GM21723 (cell line): ENCODE results near the gene RAB26.

ENCODE experiments used
- ATAC-seq: cut with Tn5 transposase; IDR thresholded peaks from one replicate; pipeline ENCODE4 v1.9.1; 2021; ENCODE audit warnings: mild to moderate bottlenecking, moderate library complexity; ENCODE audit not compliant: unreplicated experiment

RAB26 gene

GRCh38 chr16:2159175-2159838, 10.9 kb downstream of the RAB26 start:
- no peak for ATAC-seq

- no peak for ATAC-seq
Measured at GRCh38 chr16:2160915-2161551, 12.6 kb downstream of the RAB26 start.

DNA sequence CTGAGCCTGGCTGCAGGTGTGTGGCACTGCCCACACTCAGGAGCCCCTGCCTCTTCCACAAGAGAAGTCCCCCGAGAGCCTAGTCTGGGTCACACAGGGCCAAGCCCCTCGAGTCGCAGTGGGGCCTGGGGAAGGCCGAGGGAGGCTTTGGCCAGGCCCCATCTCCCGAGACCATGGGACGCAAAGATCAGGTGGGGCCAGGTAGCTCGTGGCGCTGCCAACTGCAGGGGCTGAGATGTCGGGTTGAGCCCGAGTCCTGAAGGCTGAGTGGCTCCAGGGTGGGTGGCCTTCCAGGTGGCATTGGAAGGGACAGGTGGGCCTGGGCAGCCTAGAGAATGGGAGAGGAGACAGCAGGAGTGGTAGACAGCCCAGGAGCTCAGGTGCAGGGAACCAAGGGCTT, 13.5 kb downstream of the RAB26 start:
- ATAC-seq: no peak

DNA sequence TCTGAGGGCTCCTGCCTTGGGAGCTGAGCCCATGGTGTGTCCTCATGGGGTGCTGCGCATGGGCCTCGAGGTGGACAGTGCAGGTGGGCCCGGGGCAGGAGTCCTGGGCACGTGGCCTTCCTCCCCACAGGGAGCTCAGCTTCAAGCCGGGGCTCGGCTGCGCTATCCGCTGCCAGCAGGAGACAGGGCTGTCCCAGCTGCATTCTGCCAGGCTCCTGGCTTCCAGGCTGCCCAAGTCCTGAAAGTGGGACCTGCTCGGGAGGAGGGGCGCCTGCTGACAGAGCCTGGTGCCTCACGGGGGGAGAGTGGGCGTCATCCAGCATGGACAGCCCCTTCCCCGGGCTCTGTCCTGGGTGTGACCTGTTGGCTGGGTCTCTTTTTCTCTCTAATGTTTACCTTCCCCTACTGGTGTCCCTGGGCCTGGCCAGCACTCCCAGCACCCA, 14.3 kb downstream of the RAB26 start:
- ATAC-seq: no peak

- no peak for ATAC-seq
Measured at GRCh38 chr16:2163211-2163881, 14.9 kb downstream of the RAB26 start.

- no peak for ATAC-seq
Measured at GRCh38 chr16:2165861-2166260, 17.4 kb downstream of the RAB26 start.

DNA sequence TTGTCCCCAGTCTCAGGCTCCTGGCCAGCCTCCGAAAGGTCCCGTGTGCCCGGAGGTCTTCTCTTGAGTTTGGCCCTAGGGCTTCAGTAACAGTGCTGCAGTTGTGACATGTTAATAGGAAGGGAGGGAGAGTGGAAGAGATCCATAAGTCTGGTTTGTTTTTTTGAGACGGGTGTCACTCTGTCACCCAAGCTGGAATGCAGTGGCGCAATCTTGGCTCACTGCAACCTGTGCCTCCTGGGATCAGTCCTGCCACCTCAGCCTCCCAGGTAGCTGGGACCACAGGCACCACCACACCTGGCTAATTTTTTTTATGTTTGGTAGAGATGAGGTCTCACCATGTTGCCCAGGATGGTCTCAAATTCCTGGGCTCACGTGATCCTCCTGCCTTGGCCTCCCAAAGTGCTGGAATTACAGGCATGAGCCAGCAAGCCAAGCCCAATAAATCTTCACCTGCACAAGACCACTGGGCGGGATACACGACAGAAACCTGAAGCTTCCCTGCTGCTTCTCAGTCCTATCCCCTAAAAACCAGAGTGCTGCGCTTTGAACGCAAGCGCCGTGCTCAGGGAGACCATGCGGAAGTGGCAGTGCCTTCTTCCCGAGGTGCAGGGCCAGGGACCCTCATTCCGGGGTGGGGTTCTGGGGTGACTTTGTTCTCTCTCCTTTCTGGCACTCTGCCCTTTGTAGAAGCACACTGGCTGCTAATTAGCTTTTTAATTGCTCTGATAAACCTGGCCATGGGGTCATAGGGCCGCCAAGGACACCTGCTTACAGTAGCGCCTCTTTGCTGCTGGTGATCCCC, 18.0 kb downstream of the RAB26 start:
- ATAC-seq: no peak

DNA sequence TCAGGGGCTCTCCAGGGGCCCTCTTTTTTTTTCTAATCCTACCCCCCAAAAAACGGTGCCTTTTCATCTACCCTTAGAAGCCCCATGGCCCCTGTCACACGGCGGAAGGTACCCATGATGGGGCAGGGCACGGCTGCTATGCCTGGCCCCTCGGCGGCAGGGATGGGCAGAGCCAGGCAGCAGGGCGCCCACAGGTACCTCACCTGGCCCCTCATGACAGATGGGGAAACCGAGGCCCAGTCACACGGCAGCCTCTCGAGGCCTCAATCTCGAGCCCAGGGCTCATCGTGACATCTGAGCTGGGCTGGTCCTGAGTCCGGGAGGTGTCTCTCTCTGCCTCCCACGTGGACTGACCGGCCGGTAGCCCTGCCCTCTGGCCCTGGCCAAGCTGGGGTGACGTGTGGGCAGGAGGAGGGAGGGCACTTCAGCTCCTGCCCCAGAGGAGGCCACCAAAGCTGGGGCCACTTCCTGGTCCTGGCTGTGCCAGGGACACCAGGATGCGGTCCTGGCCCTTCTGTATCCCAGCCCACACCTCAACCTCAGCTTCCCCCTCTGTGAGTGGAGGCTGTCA, 18.7 kb downstream of the RAB26 start:
- ATAC-seq: no peak

- no peak for ATAC-seq
Measured at GRCh38 chr16:2170080-2170479, 21.7 kb downstream of the RAB26 start.

GRCh38 chr16:2170587-2171435, 22.4 kb downstream of the RAB26 start:
- no peak for ATAC-seq

GRCh38 chr16:2171601-2172178, 23.3 kb downstream of the RAB26 start:
- ATAC-seq: no peak

- no peak for ATAC-seq
Measured at GRCh38 chr16:2172688-2173335, 24.4 kb downstream of the RAB26 start.

DNA sequence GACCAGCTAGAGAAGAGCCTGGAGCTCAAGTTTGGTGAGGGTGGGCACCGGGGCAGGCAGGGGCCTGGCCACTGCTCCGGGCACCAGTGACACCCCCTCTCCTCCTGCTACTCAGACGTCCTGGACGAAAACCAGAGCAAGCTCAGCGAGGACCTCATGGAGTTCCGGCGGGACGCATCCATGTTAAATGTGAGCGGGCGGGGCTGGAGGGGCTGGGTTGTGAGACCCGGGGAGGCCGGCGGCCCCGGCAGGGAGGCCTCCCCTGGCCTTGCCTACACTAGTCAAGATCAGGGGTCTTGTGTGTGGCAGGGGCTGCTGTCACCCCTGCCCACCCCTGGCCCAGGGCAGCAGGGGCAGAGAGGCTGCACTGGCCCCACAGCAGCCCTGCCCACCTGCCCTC, 24.9 kb downstream of the RAB26 start:
- ATAC-seq: no peak

DNA sequence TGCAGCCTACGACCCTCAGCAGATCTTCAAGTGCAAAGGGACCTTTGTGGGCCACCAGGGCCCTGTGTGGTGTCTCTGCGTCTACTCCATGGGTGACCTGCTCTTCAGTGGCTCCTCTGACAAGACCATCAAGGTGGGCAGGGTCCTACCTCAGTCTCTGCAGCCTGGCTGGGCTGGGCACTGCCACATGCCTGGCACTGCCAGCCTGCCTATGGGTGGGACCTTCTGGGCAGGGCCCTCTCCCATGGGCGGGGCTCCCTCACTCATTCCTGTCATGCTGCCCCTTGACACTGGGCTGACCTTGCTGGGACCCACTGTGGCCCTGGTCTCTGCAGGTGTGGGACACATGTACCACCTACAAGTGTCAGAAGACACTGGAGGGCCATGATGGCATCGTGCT, 25.5 kb downstream of the RAB26 start:
- no peak for ATAC-seq

- no peak for ATAC-seq
Measured at GRCh38 chr16:2174396-2175131, 26.1 kb downstream of the RAB26 start.

DNA sequence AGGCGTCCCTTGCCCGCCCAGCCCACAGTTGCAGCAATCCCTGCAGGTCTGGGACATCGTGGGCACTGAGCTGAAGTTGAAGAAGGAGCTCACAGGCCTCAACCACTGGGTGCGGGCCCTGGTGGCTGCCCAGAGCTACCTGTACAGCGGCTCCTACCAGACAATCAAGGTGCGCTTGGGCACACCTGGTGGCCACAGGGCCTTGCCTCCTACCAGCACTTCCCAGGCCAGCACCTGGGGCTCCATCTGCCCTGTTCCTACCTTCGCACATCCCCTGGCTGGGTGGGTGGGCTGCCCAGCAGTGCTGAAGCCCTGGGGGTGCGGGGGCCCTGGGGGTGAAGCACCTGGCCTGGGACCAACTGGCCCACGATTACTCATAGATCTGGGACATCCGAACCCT, 27.0 kb downstream of the RAB26 start:
- ATAC-seq: no peak

- no peak for ATAC-seq
Measured at GRCh38 chr16:2176047-2176446, 27.6 kb downstream of the RAB26 start.

DNA sequence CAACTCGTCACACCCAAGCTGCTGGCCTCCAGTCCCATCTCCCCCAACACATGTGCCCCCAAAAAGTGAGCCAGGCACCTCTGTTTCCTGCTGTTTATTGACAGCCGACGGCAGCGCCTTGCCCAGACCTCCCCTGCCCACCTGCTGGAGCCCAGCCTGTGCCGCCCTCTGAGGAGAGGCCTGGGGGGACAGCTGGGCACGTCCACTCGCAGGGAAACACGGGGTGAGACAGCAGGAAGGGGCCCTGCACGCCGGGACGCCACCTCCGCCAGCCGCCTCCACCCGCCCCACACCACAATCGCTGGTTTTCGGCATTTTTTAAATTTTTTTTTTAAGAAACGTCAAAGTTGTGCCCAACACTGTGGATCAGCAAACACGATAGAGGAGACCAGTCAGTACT, 28.7 kb downstream of the RAB26 start:
- no peak for ATAC-seq

DNA sequence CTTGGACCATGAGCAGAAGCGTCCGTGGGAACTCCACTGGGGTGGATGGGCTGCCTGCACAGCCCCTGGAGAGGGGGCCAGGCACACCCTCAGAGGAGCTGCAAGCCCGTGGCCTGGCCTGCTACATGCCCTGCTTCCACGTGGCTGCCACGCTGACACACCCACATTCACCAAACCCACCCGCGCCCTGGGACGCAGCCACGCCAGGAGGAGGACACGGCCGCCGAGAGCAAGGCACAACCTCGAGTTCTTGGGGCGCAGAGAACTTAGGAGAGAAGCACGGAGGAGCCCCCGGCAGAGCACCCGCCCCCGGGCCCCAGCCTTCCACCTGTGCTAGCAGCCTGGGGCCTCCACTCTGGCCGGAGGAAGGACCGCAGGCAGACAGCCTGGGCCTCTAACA, 29.1 kb downstream of the RAB26 start:
- no peak for ATAC-seq
